Activated CD4-positive, alpha-beta T cell treated with anti-CD3 and anti-CD28 coated beads for 48 hours (primary cell): ENCODE measurements around the gene HOXA9.

Experiments
- DNase-seq: peaks from one replicate; pipeline ENCODE4 v3.0.0-alpha.2; 2020

HOXA9 gene

GRCh38 chr7:27200761-27201579 lies 35.6 kb upstream of the HOXA9 start:
- no peak for DNase-seq

- DNase-seq, result no peak
Observed at GRCh38 chr7:27199849-27200760, 34.8 kb upstream of the HOXA9 start, which contains the start of gene HOXA13. TSS of gene HOXA13 (minus strand) at chr7:27200091. CDS start at chr7:27200077, 14 bp downstream.

DNA sequence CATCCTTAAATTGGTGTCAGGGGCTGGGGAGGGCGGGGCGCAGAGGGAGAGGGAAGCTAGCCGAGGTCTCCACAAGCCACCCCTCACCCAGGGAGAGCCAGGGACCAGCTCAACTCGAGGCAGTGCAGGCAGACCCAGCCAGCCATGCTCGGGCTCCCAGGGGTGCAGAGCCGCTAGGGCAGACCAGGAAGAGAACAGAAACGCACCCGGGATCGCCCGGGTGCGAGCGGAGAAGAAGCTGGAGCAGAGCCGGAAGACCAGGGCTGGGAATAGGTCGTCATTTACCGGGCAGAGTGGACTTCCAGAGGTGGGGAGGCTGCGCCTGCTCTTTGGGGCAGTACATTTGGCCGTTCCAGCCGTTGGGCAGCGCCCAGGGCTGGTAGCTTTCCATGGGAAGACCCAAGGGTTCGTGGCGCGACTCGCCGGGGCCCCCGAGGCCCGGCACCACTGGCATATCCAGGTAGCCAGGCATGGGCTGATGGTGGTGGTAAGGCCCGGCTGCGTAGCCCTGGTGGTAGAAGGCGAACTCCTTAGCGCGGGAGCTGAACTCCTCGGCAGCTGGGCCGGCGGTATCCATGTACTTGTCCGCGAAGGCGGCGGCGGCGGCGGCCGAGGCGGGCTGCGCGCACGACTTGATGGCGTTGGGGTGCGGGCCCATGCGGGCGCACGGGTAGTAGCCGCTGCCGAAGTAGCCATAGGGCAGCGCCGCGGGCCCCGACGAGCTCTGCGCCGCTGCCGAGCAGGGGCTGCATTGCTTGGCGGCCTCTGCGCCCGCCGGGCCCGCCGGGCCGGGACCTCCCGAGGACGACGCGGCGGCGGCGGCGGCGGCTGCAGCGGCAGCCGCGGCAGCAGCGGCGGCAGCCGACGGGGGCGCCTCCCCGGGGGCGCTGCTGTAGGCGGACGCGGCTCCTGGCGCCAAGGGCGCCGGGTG lies 33.8 kb upstream of the HOXA9 start:
- no peak for DNase-seq

DNA sequence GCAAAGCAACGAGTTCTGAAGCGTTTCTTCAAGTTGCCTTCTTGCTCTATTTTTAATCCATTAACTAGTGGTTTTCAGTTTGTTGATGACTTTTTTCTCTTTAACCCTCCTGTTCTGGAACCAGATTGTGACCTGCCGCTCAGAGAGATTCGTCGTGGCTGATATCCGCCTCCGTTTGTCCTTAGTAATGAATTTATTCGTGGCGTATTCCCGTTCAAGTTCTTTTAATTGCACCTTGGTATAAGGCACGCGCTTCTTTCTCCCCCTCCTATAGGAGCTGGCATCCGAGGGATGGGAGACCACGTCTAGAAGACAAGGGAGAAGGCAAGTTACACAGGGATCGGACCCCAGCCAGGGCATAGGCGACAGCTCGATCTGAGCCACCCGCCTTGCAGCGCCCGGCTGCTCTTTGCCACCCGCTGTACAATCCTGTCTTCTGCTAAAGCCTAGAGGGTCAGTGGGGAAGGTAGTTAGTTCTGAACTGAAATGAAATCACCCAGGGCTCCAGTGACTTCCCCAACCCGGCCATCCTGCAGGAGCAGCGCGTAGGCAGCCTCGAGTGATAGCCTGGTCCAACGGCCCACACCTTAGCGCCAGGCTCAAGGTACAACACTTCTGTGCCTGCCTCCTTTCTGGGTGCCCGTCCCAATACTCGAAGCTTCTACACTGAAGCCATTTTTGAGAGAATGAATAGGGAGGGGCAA lies 33.0 kb upstream of the HOXA9 start:
- DNase-seq, result no peak

- DNase-seq, result no peak
Observed at GRCh38 chr7:27197137-27198042, 32.1 kb upstream of the HOXA9 start.

DNA sequence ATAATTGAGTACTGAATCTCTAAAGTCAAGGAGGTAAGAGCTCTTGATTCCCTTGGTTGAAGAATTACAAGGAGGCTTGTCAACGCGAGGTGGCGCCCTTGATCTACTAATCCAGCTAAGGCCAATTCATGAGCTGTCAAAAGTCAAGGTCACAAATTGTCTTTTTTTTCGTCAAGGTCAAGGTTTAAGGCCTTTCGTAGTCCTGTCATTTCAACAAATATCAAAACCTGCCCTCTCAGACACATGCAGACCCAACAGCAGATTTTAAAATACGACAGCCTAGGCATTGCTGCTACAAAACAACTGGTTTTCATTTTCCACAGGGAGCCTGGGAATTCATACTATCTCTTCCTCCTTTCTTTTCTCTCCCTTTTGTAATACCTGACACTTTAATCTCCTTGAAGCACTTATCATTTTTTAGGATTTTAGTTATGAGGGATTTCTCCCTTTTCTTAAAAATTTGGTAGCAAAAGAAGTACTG lies 31.0 kb upstream of the HOXA9 start:
- peak; percentile 90 for DNase-seq

GRCh38 chr7:27194686-27195379 lies 29.5 kb upstream of the HOXA9 start:
- DNase-seq, result no peak

- DNase-seq, result no peak
Observed at GRCh38 chr7:27194002-27194352, 28.6 kb upstream of the HOXA9 start.

GRCh38 chr7:27193335-27194001 lies 28.1 kb upstream of the HOXA9 start:
- DNase-seq, result no peak

GRCh38 chr7:27192546-27193334 lies 27.4 kb upstream of the HOXA9 start:
- no peak for DNase-seq

GRCh38 chr7:27191833-27192545 lies 26.7 kb upstream of the HOXA9 start:
- DNase-seq, result no peak

GRCh38 chr7:27191161-27191731 lies 25.9 kb upstream of the HOXA9 start:
- DNase-seq, result no peak

GRCh38 chr7:27189997-27190748 lies 24.8 kb upstream of the HOXA9 start:
- no peak for DNase-seq

- DNase-seq, result no peak
Observed at GRCh38 chr7:27189295-27189996, 24.1 kb upstream of the HOXA9 start.

DNA sequence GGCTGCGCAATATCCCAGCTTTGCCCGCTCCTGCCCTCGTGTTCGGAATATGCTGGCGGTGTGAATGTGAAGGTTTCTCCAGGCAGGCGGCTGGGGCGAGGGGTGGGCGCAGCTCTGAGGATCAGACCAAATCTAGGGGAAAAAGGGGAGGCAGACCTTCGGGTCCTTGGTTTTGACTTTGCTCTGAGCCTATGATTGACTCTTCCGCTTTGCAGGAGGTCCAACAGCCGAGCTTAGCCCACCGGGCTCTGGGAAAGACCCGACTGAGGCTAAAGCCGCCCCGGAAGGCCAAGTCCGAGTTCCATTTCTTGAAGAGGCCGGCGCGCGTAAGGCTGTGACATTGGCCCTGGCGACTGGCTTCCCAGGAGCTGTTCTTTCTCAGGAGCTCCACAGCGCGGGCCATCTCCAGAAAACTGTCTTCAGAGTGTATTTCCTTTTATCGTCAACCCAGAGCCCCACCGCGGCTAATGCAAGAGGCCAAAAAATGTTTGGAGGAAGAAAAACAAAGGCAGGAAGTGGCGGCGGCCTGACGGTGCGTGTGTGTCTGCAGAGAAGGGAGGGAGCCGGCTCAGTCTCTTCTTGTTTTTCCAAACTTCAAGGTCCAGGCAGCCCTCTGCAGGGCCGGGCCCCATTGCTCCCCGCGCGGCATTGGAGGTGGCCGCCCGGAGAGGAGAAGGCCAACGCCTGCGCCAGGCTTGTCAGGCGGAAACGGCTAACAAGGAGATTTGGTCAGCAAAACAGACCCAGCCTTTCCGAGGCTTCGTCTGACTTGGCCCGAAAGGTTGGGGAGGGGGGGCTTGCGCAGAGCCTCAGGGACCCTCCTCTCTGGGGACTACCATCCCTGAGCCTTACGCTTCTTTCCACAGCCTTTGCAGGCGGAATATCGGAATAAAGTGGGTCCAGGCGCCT lies 23.3 kb upstream of the HOXA9 start:
- no peak for DNase-seq
